BJ (cell line): ENCODE results near the gene LRPAP1. TPM values are rescaled to one million over a fixed set of nuclear protein-coding genes. Genes with fewer than 3 reads are reported as not detected.
A peak's percentile ranks its signal among the peaks of the same experiment; 100 is the strongest.

Experiments used
- CTCF ChIA-PET: fragments of 350-600 bp; formaldehyde crosslinking; extraction: SDS; loops from one replicate; lab custom pipeline; 2021; ENCODE audit warnings: antibody characterized with exemption, inconsistent platforms; lab: Yijun Ruan, JAX
- POLR2A ChIA-PET: fragments of 300-600 bp; sonication (Branson Sonifier 250); formaldehyde crosslinking; extraction: SDS; loops from one replicate; lab custom pipeline; 2021; ENCODE audit warnings: antibody characterized with exemption; lab: Charles Lee
- DNase-seq: peaks from one replicate; pipeline ENCODE4 v3.0.0-alpha.2; 2011; ENCODE audit warnings: low read depth
- H3K27me3 ChIP-seq: 2 replicates; pipeline ENCODE4 v1.6.0; 2011; ENCODE audit warnings: low read length; ENCODE audit not compliant: control insufficient read depth, insufficient read depth
- H3K36me3 ChIP-seq: 2 replicates; pipeline ENCODE4 v1.5.1; 2011; ENCODE audit warnings: low read length; ENCODE audit not compliant: control insufficient read depth, insufficient read depth
- H3K4me3 ChIP-seq: 2 replicates; pipeline ENCODE4 v1.5.1; 2011; ENCODE audit warnings: low read depth, mild to moderate bottlenecking, control low read depth, low read length
- CTCF ChIP-seq: IDR thresholded peaks from 2 replicates; pipeline ENCODE4 v1.5.1; 2011; ENCODE audit warnings: low read depth, mild to moderate bottlenecking, control low read depth, inconsistent platforms, low read length, moderate library complexity; ENCODE audit not compliant: insufficient read depth
- polyA plus RNA-seq: library from polyadenylated mRNA; depleted of rRNA; stranded (reverse); fragments of >200 nt; gene quantifications from 2 replicates; pipeline ENCODE4 v1.2.3, GENCODE V29; 2011

The LRPAP1 gene
- polyA plus RNA-seq, 1 experiment = 275 TPM

GRCh38 chr4:3516061-3516835 is 16.0 kb downstream of the LRPAP1 start:
- no peaks in the 10 kb centered on the region for H3K27me3 ChIP-seq
- TF ChIP-seq CTCF = no peak
- ChIA-PET CTCF (interaction anchor here (1.5 to 1.8 kb wide), 2 partner anchors 10 to 14 kb away, joined by 5 to 12 read pairs; no protein-coding TSS in a partner anchor), POLR2A (no interaction called here)
- H3K36me3 ChIP-seq = peaks cover 63% of the 10 kb centered on the region
- no peak overlapping the region for H3K4me3 ChIP-seq
- no peak for DNase-seq

GRCh38 chr4:3515646-3516045 is 16.6 kb downstream of the LRPAP1 start:
- TF ChIP-seq CTCF = no peak
- H3K4me3 ChIP-seq = no peak overlapping the region
- CTCF ChIA-PET = interaction anchor here (1.5 to 1.8 kb wide), 2 partner anchors 10 to 14 kb away, joined by 5 to 12 read pairs; no protein-coding TSS in a partner anchor
- no peaks in the 10 kb centered on the region for H3K27me3 ChIP-seq
- POLR2A ChIA-PET = no interaction called here
- peaks cover 61% of the 10 kb centered on the region for H3K36me3 ChIP-seq
- DNase-seq = no peak

- Histone ChIP-seq H3K36me3 (peaks cover 59% of the 10 kb centered on the region), H3K4me3 (no peak overlapping the region), H3K27me3 (no peaks in the 10 kb centered on the region)
- DNase-seq = no peak
- ChIA-PET CTCF (interaction anchor here (1.5 to 1.9 kb wide), 3 partner anchors 9 to 19 kb away, joined by 4 to 12 read pairs (median 5); no protein-coding TSS in a partner anchor), POLR2A (no interaction called here)
- peak; percentile 22 for TF ChIP-seq CTCF
These were observed 17.3 kb downstream of the LRPAP1 start for GRCh38 chr4:3514806-3515501.

GRCh38 chr4:3514221-3514780 is 17.9 kb downstream of the LRPAP1 start:
- no peak for DNase-seq
- ChIA-PET POLR2A (no interaction called here), CTCF (interaction anchor here (1.5 to 1.9 kb wide), 3 partner anchors 9 to 20 kb away, joined by 4 to 12 read pairs (median 5); no protein-coding TSS in a partner anchor)
- TF ChIP-seq CTCF = no peak
- Histone ChIP-seq H3K4me3 (no peak overlapping the region), H3K27me3 (no peaks in the 10 kb centered on the region), H3K36me3 (peaks cover 54% of the 10 kb centered on the region)

- Histone ChIP-seq H3K4me3 (no peak overlapping the region), H3K36me3 (peaks cover 52% of the 10 kb centered on the region), H3K27me3 (no peaks in the 10 kb centered on the region)
- ChIA-PET CTCF (interaction anchor here (1.2 to 1.9 kb wide), 2 partner anchors 12 to 20 kb away, joined by 3 to 4 read pairs; no protein-coding TSS in a partner anchor), POLR2A (no interaction called here)
- TF ChIP-seq CTCF = no peak
- DNase-seq = no peak
These were observed 18.4 kb downstream of the LRPAP1 start for GRCh38 chr4:3513807-3514206.
